Prostate gland (tissue), 2 donors: ENCODE results near the gene SASH3.

ENCODE experiments used
- POLR2A ChIP-seq: fragments of 450-650 bp; IDR thresholded peaks from one replicate; pipeline ENCODE4 v1.6.1; 2016; ENCODE audit warnings: antibody characterized with exemption, mild to moderate bottlenecking
- POLR2AphosphoS5 ChIP-seq: sonication (generic); formaldehyde crosslinking; IDR thresholded peaks from one replicate; pipeline ENCODE4 v1.6.1; 2017; ENCODE audit warnings: antibody characterized with exemption
- TF ChIP-seq, protein P1 (sequence below), 4 experiments: fragments of 200-600 bp in 2 of 4; fragments of 450-650 bp in 2 of 4; sonication (generic) in 2 of 4; IDR thresholded peaks; 1 replicate in 3 of 4; 2 replicates in 1 of 4; pipeline ENCODE4 v1.5.1; 2016 to 2019; ENCODE audit warnings: antibody characterized with exemption in 4 of 4, mild to moderate bottlenecking in 2 of 4, moderate library complexity in 2 of 4

DNA sequence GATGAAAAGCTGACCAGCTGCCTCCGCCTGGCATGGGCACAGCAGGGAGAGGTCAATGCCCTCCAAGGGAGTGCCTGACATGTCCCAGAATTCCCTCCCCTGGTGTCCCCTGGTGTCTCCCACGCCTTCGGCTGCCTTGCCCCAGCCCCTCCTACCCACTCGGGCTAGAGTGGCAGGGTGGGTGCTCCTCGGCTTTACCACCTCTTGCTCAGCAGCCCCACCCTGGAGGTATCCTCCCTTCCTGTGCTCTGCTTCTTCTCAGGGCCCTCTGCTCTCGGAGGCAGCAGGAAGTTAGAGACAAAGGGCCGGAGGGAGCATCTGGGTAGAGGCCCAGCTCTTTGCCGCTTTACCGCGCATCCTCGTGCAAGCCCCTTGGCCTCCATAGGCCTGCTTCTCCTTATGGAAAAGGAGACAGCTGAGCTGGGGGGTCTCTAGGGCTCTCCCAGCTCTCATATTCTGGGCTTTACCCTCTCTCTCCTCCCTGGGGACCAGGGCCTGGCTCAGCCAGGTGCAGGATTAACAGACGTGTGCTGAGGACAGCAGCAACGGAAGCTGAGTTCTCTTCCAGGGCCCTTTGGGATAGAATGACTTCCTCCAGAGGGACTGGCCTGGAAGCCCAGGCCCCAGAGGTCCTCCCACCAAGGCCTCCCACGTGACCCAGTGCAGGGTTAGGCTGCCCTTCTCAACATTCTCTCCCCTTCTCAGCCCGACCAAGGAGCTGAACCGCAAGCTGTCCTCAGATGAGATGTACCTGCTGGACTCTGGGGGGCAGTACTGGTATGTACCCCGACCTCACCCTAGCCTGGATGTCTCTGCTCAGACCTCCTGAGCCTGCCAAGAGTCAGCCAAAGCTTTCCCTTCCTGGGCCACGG is 23.7 kb upstream of the SASH3 start:
- TF ChIP-seq, protein P1, sequence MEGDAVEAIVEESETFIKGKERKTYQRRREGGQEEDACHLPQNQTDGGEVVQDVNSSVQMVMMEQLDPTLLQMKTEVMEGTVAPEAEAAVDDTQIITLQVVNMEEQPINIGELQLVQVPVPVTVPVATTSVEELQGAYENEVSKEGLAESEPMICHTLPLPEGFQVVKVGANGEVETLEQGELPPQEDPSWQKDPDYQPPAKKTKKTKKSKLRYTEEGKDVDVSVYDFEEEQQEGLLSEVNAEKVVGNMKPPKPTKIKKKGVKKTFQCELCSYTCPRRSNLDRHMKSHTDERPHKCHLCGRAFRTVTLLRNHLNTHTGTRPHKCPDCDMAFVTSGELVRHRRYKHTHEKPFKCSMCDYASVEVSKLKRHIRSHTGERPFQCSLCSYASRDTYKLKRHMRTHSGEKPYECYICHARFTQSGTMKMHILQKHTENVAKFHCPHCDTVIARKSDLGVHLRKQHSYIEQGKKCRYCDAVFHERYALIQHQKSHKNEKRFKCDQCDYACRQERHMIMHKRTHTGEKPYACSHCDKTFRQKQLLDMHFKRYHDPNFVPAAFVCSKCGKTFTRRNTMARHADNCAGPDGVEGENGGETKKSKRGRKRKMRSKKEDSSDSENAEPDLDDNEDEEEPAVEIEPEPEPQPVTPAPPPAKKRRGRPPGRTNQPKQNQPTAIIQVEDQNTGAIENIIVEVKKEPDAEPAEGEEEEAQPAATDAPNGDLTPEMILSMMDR (IDR thresholded peaks at IDR 0.05) = no peak
- no peak for TF ChIP-seq POLR2A
- no peak for TF ChIP-seq POLR2AphosphoS5
